Dendritic cell treated with granulocyte-macrophage colony-stimulating factor and Interleukin-4, amounts not matched to agents 40 ng/mL and 50 ng/mL, for 4 days (primary cell): ENCODE results near the gene LYZL2.
"Not testable (repeated sequence)": the region's sequence is repeated elsewhere in the genome, so short reads cannot be mapped to it uniquely, and the experiment has no call there.

Experiments
- H3K27ac Mint-ChIP-seq: one replicate; pipeline ENCODE4 v1.8.0; 2022; ENCODE audit warnings: mild to moderate bottlenecking, mixed read lengths
- H3K27me3 Mint-ChIP-seq: one replicate; pipeline ENCODE4 v1.8.0; 2022; ENCODE audit warnings: mild to moderate bottlenecking, mixed read lengths
- H3K36me3 Mint-ChIP-seq: one replicate; pipeline ENCODE4 v1.8.0; 2022; ENCODE audit warnings: low read depth, mixed read lengths
- H3K4me1 Mint-ChIP-seq: one replicate; pipeline ENCODE4 v1.8.0; 2022; ENCODE audit warnings: low read depth, mixed read lengths
- H3K4me3 Mint-ChIP-seq: one replicate; pipeline ENCODE4 v1.8.0; 2022; ENCODE audit warnings: mild to moderate bottlenecking, moderate library complexity, mixed read lengths
- H3K9me3 Mint-ChIP-seq: one replicate; pipeline ENCODE4 v1.8.0; 2022; ENCODE audit warnings: mixed read lengths
- intact Hi-C: fragments of 100-400 bp; cut with micrococcal nuclease; formaldehyde crosslinking; loops from one replicate; pipeline ENCODE4 v1.15.0; 2022

The LYZL2 gene

DNA sequence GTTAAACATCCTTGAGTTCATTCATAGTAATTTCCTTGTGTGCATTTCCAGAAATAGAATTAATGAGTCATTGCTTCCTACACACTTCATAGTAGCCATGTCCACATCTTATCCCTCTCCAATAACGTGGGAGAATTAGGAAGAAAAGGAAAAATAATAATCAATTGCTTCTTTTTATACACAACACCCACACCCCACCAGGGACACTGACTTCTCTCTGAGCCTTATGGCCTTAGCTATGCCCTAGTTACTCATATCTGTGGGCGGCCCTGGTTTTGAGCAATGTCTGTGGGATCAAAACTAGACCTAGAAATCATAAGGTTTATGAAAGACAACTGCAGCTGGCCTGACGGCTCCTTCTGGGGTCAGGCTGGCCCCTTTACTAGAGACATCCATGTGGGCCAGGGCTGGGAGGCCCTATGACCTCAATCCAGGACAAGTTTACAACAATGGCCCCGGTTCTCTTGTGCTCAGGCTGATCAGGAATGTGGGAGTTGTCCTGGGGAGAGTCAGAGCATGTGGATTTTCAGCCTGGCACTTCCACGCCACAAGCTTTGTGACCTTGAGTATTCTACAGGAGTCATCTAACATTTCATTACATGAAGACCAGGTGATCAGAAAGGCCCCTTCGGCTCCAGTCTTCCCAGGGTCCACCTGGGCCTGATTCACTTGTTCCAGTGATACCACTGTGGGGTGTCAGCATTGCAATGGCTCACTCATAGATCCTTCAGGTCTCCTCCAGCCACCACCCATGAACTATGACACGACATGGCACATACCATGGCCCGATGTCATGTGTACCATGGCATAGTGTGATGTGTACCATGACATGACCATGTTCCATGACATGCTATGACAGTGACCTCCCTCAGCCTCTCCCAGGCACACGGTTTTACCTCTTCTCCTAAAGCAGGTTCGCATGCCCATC lies 22.2 kb upstream of the LYZL2 start:
- H3K27ac Mint-ChIP-seq, H3K9me3 Mint-ChIP-seq, H3K36me3 Mint-ChIP-seq, intact Hi-C loops, H3K4me1 Mint-ChIP-seq, H3K4me3 Mint-ChIP-seq: not testable (repeated sequence)
- H3K27me3 Mint-ChIP-seq = peaks cover 52% of the 10 kb centered on the region

- Mint-ChIP-seq H3K9me3 (no peaks in the 10 kb centered on the region), H3K4me1 (peaks cover 7% of the 10 kb centered on the region), H3K27ac (no peak overlapping the region), H3K4me3 (no peak overlapping the region), H3K27me3 (peaks cover 54% of the 10 kb centered on the region), H3K36me3 (no peaks in the 10 kb centered on the region)
- intact Hi-C loops = no loop called here
Measured at GRCh38 chr10:30647089-30647488, 17.5 kb upstream of the LYZL2 start.

GRCh38 chr10:30645340-30645827 lies 15.8 kb upstream of the LYZL2 start:
- Mint-ChIP-seq H3K4me3 (no peak overlapping the region), H3K36me3 (no peaks in the 10 kb centered on the region), H3K9me3 (no peaks in the 10 kb centered on the region), H3K27me3 (peaks cover 61% of the 10 kb centered on the region), H3K27ac (no peak overlapping the region), H3K4me1 (no peaks in the 10 kb centered on the region)
- intact Hi-C loops = no loop called here

- H3K36me3 Mint-ChIP-seq, H3K4me3 Mint-ChIP-seq, H3K9me3 Mint-ChIP-seq, intact Hi-C loops, H3K4me1 Mint-ChIP-seq, H3K27ac Mint-ChIP-seq: not testable (repeated sequence)
- H3K27me3 Mint-ChIP-seq = peaks cover 59% of the 10 kb centered on the region
Measured at GRCh38 chr10:30644408-30644861, 14.9 kb upstream of the LYZL2 start.

DNA sequence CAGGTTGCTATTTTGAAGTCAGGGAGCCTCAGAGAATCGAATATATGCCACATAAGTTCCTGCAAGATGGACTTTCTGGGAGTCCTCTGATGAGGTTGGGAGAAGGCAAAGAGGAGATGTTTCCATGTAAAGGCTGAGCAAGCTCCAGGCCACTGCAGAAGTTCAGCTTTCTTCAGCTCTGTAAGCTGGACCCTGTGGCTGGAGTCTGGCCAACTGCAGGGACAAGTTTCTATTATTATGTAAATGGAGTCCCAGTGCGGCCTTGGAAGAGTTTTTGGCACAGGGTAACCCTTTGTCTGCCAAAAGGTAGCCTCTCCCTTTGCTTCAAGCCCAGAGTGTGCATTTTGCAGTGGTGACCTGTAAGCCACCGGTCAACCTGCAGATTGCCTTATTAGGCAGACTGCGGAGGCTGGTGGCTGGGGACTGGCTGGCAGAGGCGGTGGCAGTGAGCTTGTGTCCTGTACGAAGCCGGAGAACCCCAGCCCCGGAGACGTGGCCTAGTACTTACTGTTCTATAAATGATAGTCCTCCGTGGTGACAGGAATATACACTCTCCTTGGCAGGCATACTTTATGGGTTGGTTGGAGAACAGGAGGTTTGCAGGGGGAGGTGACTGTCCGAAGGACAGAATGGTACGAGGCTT lies 14.1 kb upstream of the LYZL2 start:
- intact Hi-C loops, H3K36me3 Mint-ChIP-seq, H3K4me3 Mint-ChIP-seq, H3K4me1 Mint-ChIP-seq, H3K9me3 Mint-ChIP-seq, H3K27ac Mint-ChIP-seq: not testable (repeated sequence)
- peaks cover 54% of the 10 kb centered on the region for H3K27me3 Mint-ChIP-seq

- H3K27me3 Mint-ChIP-seq = peaks cover 52% of the 10 kb centered on the region
- H3K4me3 Mint-ChIP-seq, H3K36me3 Mint-ChIP-seq, H3K9me3 Mint-ChIP-seq, intact Hi-C loops, H3K27ac Mint-ChIP-seq, H3K4me1 Mint-ChIP-seq: not testable (repeated sequence)
Measured at GRCh38 chr10:30642856-30643255, 13.3 kb upstream of the LYZL2 start.

DNA sequence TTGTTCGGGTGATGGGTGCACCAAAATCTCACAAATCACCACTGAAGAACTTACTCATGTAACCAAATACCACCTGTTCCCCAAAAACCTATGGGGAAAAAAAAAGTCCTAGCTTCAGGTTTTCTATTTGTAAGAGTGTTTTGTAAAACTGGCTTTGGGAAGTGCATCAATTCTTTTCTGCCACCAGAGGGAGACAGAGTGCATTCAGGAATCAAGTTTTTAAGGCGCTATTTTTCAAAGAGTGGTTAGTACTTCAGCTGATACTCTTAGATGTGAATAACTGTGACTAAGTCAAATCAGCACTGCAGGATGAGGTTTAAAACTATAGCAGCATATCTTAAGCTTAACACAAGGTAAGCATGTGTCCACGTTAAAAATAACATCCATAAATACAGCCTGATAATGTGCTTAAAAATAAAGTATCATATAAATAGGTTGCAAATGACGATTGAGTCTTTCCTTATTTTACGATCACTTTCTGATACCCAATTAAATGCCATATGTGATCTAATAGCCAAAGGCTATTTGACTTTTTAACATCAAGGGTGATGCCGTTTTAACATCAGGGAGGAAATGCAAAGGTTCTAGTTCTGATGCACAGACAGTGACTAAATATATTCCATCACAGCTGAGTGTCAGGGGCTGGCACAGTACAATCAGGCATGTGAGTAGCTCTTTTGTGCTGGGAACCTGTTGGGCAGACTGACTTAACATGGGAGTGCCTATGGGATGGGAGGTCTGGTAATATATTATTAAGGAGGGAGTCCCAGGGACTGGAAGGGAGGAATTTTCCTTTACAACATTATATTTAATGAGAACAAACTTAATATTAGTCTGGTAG lies 10.6 kb upstream of the LYZL2 start:
- Mint-ChIP-seq H3K27me3 (peaks cover 33% of the 10 kb centered on the region), H3K4me3 (no peak overlapping the region), H3K9me3 (no peaks in the 10 kb centered on the region), H3K4me1 (peaks cover 5% of the 10 kb centered on the region), H3K27ac (no peak overlapping the region), H3K36me3 (no peaks in the 10 kb centered on the region)
- intact Hi-C loops = no loop called here

DNA sequence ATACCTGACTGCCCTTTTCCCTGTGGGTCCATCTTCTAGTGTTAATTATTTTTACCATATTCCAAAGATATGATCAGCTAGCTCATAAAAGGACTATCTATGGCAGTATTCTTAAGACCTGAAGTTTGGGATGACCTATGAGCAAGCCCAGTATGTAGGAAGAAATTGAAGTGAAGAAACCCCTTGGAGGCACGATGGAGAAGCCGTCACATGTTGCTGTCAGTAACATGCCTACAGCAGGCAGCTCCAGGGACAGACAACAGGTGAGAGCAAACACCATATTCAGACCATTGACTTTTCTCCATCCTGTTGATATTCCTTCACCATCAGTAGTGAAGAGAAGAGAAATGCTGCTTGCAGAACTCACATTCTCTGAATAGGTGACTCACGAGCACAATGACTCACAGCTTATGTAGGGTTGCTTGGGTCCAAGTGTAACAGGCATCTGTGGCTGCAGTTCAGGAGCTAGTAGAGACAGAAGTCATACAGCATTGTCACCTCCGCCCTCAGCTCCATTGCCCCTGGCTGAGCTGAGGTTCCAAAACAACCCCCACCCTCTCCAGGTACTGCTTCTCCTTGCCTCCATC lies 8.4 kb upstream of the LYZL2 start:
- no peaks in the 10 kb centered on the region for H3K9me3 Mint-ChIP-seq
- peaks cover 9% of the 10 kb centered on the region for H3K4me1 Mint-ChIP-seq
- no peaks in the 10 kb centered on the region for H3K36me3 Mint-ChIP-seq
- intact Hi-C loops = no loop called here
- H3K27ac Mint-ChIP-seq = no peak overlapping the region
- H3K4me3 Mint-ChIP-seq = no peak overlapping the region
- peaks cover 26% of the 10 kb centered on the region for H3K27me3 Mint-ChIP-seq

DNA sequence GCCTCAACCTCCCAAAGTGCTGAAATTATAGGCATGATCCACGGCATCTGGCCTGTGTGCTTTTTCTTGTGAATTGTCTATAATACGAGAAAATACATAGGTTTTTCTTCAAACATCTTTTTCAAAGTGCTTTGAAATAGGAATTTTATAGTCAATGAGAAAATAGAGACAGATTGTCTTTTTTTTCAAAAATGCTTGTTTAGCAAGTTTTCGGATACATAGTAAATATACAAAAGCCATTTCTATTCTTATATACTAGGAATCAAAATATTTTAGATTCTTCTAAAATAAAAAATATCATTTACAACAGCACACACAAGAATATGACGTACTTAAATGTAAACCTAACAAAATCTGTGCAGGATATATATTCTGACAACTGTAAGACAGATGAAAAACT lies 1.6 kb upstream of the LYZL2 start:
- Mint-ChIP-seq H3K9me3 (no peaks in the 10 kb centered on the region), H3K4me1 (peaks cover 9% of the 10 kb centered on the region), H3K27ac (no peak overlapping the region), H3K27me3 (peaks cover 12% of the 10 kb centered on the region), H3K4me3 (no peak overlapping the region), H3K36me3 (no peaks in the 10 kb centered on the region)
- intact Hi-C loops = no loop called here

DNA sequence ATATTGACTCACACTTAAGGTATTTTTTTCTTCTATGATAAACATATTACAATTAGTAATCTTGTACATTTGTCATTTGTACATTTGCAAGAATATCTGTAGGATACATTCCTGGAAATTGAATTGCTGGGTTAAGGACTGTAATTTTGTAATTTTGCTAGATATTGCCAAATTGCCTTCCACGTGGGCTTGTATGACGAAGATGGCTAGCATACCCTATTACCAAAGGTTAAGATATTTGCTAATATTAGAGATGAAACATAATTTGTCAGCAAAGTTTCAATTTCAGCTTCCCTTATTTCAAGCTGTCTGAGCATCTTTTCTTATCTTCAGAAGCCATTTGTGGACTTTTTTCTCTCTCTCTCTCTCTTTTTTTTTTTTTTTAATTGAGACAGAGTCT lies 1.0 kb upstream of the LYZL2 start:
- intact Hi-C loops = no loop called here
- Mint-ChIP-seq H3K36me3 (no peaks in the 10 kb centered on the region), H3K4me3 (no peak overlapping the region), H3K27me3 (peaks cover 10% of the 10 kb centered on the region), H3K9me3 (no peaks in the 10 kb centered on the region), H3K27ac (no peak overlapping the region), H3K4me1 (peaks cover 9% of the 10 kb centered on the region)

- H3K9me3 Mint-ChIP-seq, intact Hi-C loops, H3K4me1 Mint-ChIP-seq, H3K4me3 Mint-ChIP-seq, H3K27ac Mint-ChIP-seq, H3K36me3 Mint-ChIP-seq, H3K27me3 Mint-ChIP-seq: not testable (repeated sequence)
Measured at GRCh38 chr10:30628576-30628975, 977 bp downstream of the LYZL2 start.

DNA sequence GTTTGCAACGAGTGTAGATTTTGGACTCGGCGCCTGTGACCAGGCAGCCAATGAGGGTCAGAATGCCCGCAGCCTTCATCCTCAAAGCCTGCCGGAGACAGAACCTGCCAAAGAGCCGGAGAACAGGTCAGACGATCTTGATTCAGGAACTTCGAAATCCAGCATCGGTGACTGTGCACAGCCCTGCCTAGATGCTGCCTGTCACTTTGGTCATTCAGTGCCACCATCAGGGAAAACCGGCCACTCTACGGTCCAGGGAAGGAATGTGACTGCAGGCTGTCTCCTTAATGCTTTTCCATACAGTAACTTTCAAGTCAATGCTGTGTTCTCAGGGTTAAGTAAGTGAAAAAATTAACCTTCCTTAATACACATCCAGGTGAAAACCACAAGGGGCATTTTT lies 2.7 kb downstream of the LYZL2 start:
- H3K4me1 Mint-ChIP-seq, H3K4me3 Mint-ChIP-seq, H3K36me3 Mint-ChIP-seq, H3K9me3 Mint-ChIP-seq, intact Hi-C loops, H3K27me3 Mint-ChIP-seq, H3K27ac Mint-ChIP-seq: not testable (repeated sequence)

- H3K27me3 Mint-ChIP-seq, H3K4me1 Mint-ChIP-seq, H3K36me3 Mint-ChIP-seq, H3K27ac Mint-ChIP-seq, H3K4me3 Mint-ChIP-seq, intact Hi-C loops, H3K9me3 Mint-ChIP-seq: not testable (repeated sequence)
Measured at GRCh38 chr10:30626196-30626595, 3.4 kb downstream of the LYZL2 start.

DNA sequence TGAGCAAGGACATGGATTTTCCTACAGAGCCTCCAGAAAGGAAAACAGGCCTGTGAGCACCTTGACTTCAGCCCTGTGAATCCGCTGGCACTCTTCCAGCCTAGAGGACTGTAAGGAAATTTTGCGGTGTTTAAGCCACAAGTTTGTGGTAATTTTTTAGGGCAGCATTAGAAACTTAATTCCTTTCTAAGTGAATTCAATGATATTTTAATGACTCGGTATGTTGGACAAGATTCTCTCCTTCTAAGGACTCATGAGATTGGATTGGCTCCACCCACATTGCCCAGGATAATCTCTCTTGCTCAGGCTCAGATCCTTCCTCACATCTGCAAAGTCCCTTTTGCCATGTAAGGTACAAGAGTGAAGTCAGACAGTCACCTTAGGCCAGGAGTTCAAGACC lies 4.5 kb downstream of the LYZL2 start:
- Mint-ChIP-seq H3K9me3 (no peaks in the 10 kb centered on the region), H3K4me1 (no peaks in the 10 kb centered on the region), H3K4me3 (no peak overlapping the region), H3K27me3 (peaks cover 6% of the 10 kb centered on the region), H3K27ac (no peak overlapping the region), H3K36me3 (no peaks in the 10 kb centered on the region)
- intact Hi-C loops = no loop called here
